OCI-LY7 (cell line): ENCODE results near the gene C6orf52. TPM values are rescaled to one million over a fixed set of nuclear protein-coding genes. Genes with fewer than 3 reads are reported as not detected.

Experiments
- BruUV-seq: library from RNA; stranded (reverse); fragments of 400-500 nt; replicated peaks from 2 replicates; lab custom pipeline; 2021; lab: Mats Ljungman, UMichigan
- CTCF ChIA-PET: fragments of 300-600 bp; sonication (Branson Sonifier 250); formaldehyde crosslinking; loops from one replicate; lab custom pipeline; 2022; ENCODE audit warnings: antibody characterized with exemption; ENCODE audit not compliant: unreplicated experiment; lab: Charles Lee
- POLR2A ChIA-PET: fragments of 300-600 bp; sonication (Branson Sonifier 250); formaldehyde crosslinking; loops from one replicate; lab custom pipeline; 2022; ENCODE audit warnings: antibody characterized with exemption; lab: Charles Lee
- DNase-seq: peaks from one replicate; pipeline ENCODE4 v3.0.0-alpha.2; 2015; ENCODE audit warnings: low spot score
- H2AFZ ChIP-seq: fragments of 200-600 bp; sonication (generic), shearing (Covaris generic); 2 replicates; pipeline ENCODE4 v1.6.1; 2014; ENCODE audit warnings: mild to moderate bottlenecking, antibody characterized with exemption, low read length, moderate library complexity
- H3K27ac ChIP-seq: fragments of 200-600 bp; sonication (generic); 2 replicates; pipeline ENCODE4 v1.5.1; 2014; ENCODE audit warnings: mixed run types, low read depth, mild to moderate bottlenecking, moderate library complexity, low read length, inconsistent platforms; ENCODE audit not compliant: poor library complexity, severe bottlenecking
- H3K36me3 ChIP-seq: fragments of 200-600 bp; sonication (generic); 2 replicates; pipeline ENCODE4 v1.6.1; 2014; ENCODE audit warnings: mild to moderate bottlenecking, antibody characterized with exemption, low read length, moderate library complexity, mixed read lengths; ENCODE audit not compliant: insufficient read depth
- H3K4me1 ChIP-seq: fragments of 200-600 bp; sonication (generic); 2 replicates; pipeline ENCODE4 v1.5.1; 2014; ENCODE audit warnings: mild to moderate bottlenecking, low read length; ENCODE audit not compliant: insufficient read depth, poor library complexity, severe bottlenecking
- H3K4me2 ChIP-seq: fragments of 200-600 bp; sonication (generic); 2 replicates; pipeline ENCODE4 v1.6.1; 2014; ENCODE audit warnings: mild to moderate bottlenecking, low read length
- H3K4me3 ChIP-seq: fragments of 200-600 bp; sonication (generic); 2 replicates; pipeline ENCODE4 v1.5.1; 2014; ENCODE audit warnings: mild to moderate bottlenecking, low read depth, low read length; ENCODE audit not compliant: poor library complexity, severe bottlenecking
- H3K79me2 ChIP-seq: fragments of 200-600 bp; sonication (generic); 2 replicates; pipeline ENCODE4 v1.6.1; 2016; ENCODE audit warnings: low read depth, mild to moderate bottlenecking, low read length, moderate library complexity, mixed read lengths; ENCODE audit not compliant: insufficient read depth
- H3K9me2 ChIP-seq: fragments of 200-600 bp; sonication (generic); 2 replicates; pipeline ENCODE4 v1.6.1; 2016; ENCODE audit warnings: mild to moderate bottlenecking, low read length, mixed read lengths; ENCODE audit not compliant: insufficient read depth
- H3K9me3 ChIP-seq: fragments of 200-600 bp; sonication (generic); 2 replicates; pipeline ENCODE4 v1.6.1; 2014; ENCODE audit warnings: mild to moderate bottlenecking, mixed run types, low read length, mixed read lengths
- H4K20me1 ChIP-seq: fragments of 200-600 bp; sonication (generic); 2 replicates; pipeline ENCODE4 v1.6.1; 2014; ENCODE audit warnings: mild to moderate bottlenecking, antibody characterized with exemption, low read length, moderate library complexity, mixed read lengths; ENCODE audit not compliant: insufficient read depth
- CTCF ChIP-seq: fragments of 200-600 bp; sonication (generic); conservative IDR thresholded peaks from 2 replicates; pipeline ENCODE4 v1.5.1; 2014; ENCODE audit warnings: mild to moderate bottlenecking, antibody characterized with exemption, low read length, moderate library complexity, mixed read lengths
- EZH2phosphoT487 ChIP-seq: fragments of 200-600 bp; sonication (generic); IDR thresholded peaks from 2 replicates; pipeline ENCODE4 v1.6.1; 2018; ENCODE audit warnings: low read depth, borderline replicate concordance, mild to moderate bottlenecking, mixed run types, antibody characterized with exemption, low read length, moderate library complexity, mixed read lengths
- intact Hi-C: fragments of 100-400 bp; cut with micrococcal nuclease; formaldehyde crosslinking; loops from one replicate; pipeline ENCODE4 v1.10.0; 2022; ENCODE audit not compliant: unreplicated experiment
- total RNA-seq, 2 experiments: library from RNA; depleted of rRNA in 1 of 2; stranded (reverse); fragments of >200 nt in 1 of 2; shearing (Covaris generic) in 1 of 2; gene quantifications; 2 replicates each; pipeline ENCODE4 v1.2.3, GENCODE V29; 2014 to 2022

C6orf52 gene
- total RNA-seq, 2 experiments from 2014 or later: 0.66 TPM; not detected in 1

GRCh38 chr6:10627800-10628199 lies 66.6 kb downstream of the C6orf52 start:
- Histone ChIP-seq H3K9me3 (no peaks in the 10 kb centered on the region), H4K20me1 (no peaks in the 10 kb centered on the region), H3K79me2 (no peaks in the 10 kb centered on the region), H3K4me3 (no peak overlapping the region), H3K4me1 (no peaks in the 10 kb centered on the region), H3K36me3 (peaks cover 42% of the 10 kb centered on the region), H3K4me2 (no peak overlapping the region), H2AFZ (no peak overlapping the region), H3K9me2 (no peaks in the 10 kb centered on the region), H3K27ac (no peak overlapping the region)
- no peak for TF ChIP-seq CTCF
- no peak for TF ChIP-seq EZH2phosphoT487
- DNase-seq: no peak
- BruUV-seq: no TSS peak
- CTCF ChIA-PET: no interaction called here
- intact Hi-C loops: no loop called here
- POLR2A ChIA-PET: no interaction called here

GRCh38 chr6:10626154-10626741 lies 68.2 kb downstream of the C6orf52 start:
- no peak overlapping the region for H3K4me3 ChIP-seq
- no peaks in the 10 kb centered on the region for H3K9me3 ChIP-seq
- BruUV-seq: no TSS peak
- H3K4me1 ChIP-seq: no peaks in the 10 kb centered on the region
- H2AFZ ChIP-seq: no peak overlapping the region
- intact Hi-C loops: no loop called here
- DNase-seq: no peak
- ChIA-PET POLR2A (no interaction called here), CTCF (interaction anchor here (0.8 kb wide), 1 partner anchor 12 kb away, joined by 3 read pairs; no protein-coding TSS in a partner anchor)
- no peak overlapping the region for H3K27ac ChIP-seq
- no peaks in the 10 kb centered on the region for H4K20me1 ChIP-seq
- no peak for TF ChIP-seq EZH2phosphoT487
- TF ChIP-seq CTCF: no peak
- H3K36me3 ChIP-seq: peaks cover 58% of the 10 kb centered on the region
- no peaks in the 10 kb centered on the region for H3K9me2 ChIP-seq
- H3K79me2 ChIP-seq: no peaks in the 10 kb centered on the region
- H3K4me2 ChIP-seq: no peak overlapping the region

- TF ChIP-seq EZH2phosphoT487 (no peak), CTCF (no peak)
- intact Hi-C loops: no loop called here
These were observed 69.6 kb downstream of the C6orf52 start for GRCh38 chr6:10624836-10625235.

More at GRCh38 chr6:10624836-10625235, 69.6 kb downstream of the C6orf52 start:
- Histone ChIP-seq H3K36me3 (peaks cover 59% of the 10 kb centered on the region), H3K9me3 (no peaks in the 10 kb centered on the region), H3K4me3 (no peak overlapping the region), H3K4me2 (no peak overlapping the region), H4K20me1 (no peaks in the 10 kb centered on the region), H3K4me1 (no peaks in the 10 kb centered on the region), H2AFZ (no peak overlapping the region), H3K27ac (no peak overlapping the region), H3K79me2 (no peaks in the 10 kb centered on the region), H3K9me2 (no peaks in the 10 kb centered on the region)
- BruUV-seq: no TSS peak
- ChIA-PET CTCF (no interaction called here), POLR2A (no interaction called here)
- DNase-seq: no peak
